ENCODE data around the gene HSPB6. TPM values are rescaled to one million over a fixed set of nuclear protein-coding genes. Genes with fewer than 3 reads are reported as not detected.

HSPB6 gene
- total and polyA plus RNA-seq, 2 of the 8 experiments (the other 6 are each of a cell fraction or from before 2014, with no cell fraction given) = 0.91 TPM; not detected in 1

GRCh38 chr19:35805526-35806102 is 48.8 kb upstream of the HSPB6 start (continued):
- no peak for TF ChIP-seq POU5F1 (IDR thresholded peaks at IDR 0.05; ENCODE audit: low read depth, low read length)
- no peak for TF ChIP-seq BCL11A (IDR thresholded peaks at IDR 0.05; ENCODE audit: low read depth in 2 of 2, low read length in 2 of 2)
- TF ChIP-seq POLR2AphosphoS5 (IDR thresholded peaks at IDR 0.05; ENCODE audit: low read depth, low read length) = no peak
- TF ChIP-seq CHD7 (IDR thresholded peaks at IDR 0.05; ENCODE audit: insufficient replicate concordance, low read length) = no peak
- no peak for TF ChIP-seq SIN3A (conservative IDR thresholded peaks at IDR 0.05 in 1 of 2, IDR thresholded peaks at IDR 0.05 in 1 of 2; ENCODE audit: low read depth in 1 of 2, low read length in 2 of 2)
- no peak for TF ChIP-seq CTCF (IDR thresholded peaks at IDR 0.05; ENCODE audit: control extremely low read depth in 1 of 3, insufficient read depth in 1 of 3, low read depth in 1 of 3, low read length in 3 of 3)

Measured in H1 (cell line).